Mucosa of rectum (tissue), 2 donors: ENCODE results near the gene NTHL1.

ENCODE experiments used
- H3K27ac ChIP-seq, 2 donors: one replicate each; pipeline ENCODE4 v1.7.0; 2013; ENCODE audit warnings: inconsistent platforms in 2 of 2, low read depth in 2 of 2, low read length in 2 of 2
- H3K27me3 ChIP-seq, 2 donors: one replicate each; pipeline ENCODE4 v1.7.0; 2013; ENCODE audit warnings: low read length in 2 of 2; ENCODE audit not compliant: control insufficient read depth in 2 of 2, insufficient read depth in 2 of 2
- H3K36me3 ChIP-seq, 2 donors: one replicate each; pipeline ENCODE4 v1.7.0; 2013; ENCODE audit warnings: low read length in 2 of 2; ENCODE audit not compliant: control insufficient read depth in 2 of 2, insufficient read depth in 2 of 2
- H3K4me1 ChIP-seq, 2 donors: one replicate each; pipeline ENCODE4 v1.7.0; 2013; ENCODE audit warnings: low read length in 2 of 2, mild to moderate bottlenecking in 1 of 2; ENCODE audit not compliant: control insufficient read depth in 2 of 2, insufficient read depth in 2 of 2
- H3K4me3 ChIP-seq, 2 donors: one replicate each; pipeline ENCODE4 v1.7.0; 2013; ENCODE audit warnings: low read length in 2 of 2
- H3K9ac ChIP-seq, 2 donors: one replicate each; pipeline ENCODE4 v1.7.0; 2013; ENCODE audit warnings: low read length in 2 of 2, low read depth in 1 of 2, mild to moderate bottlenecking in 1 of 2
- H3K9me3 ChIP-seq, 2 donors: one replicate each; pipeline ENCODE4 v1.7.0; 2013; ENCODE audit warnings: low read length in 2 of 2; ENCODE audit not compliant: control insufficient read depth in 2 of 2
- donor health status: healthy.
- donor health status: Normal muscosa, but diverticular disease.

The NTHL1 gene

DNA sequence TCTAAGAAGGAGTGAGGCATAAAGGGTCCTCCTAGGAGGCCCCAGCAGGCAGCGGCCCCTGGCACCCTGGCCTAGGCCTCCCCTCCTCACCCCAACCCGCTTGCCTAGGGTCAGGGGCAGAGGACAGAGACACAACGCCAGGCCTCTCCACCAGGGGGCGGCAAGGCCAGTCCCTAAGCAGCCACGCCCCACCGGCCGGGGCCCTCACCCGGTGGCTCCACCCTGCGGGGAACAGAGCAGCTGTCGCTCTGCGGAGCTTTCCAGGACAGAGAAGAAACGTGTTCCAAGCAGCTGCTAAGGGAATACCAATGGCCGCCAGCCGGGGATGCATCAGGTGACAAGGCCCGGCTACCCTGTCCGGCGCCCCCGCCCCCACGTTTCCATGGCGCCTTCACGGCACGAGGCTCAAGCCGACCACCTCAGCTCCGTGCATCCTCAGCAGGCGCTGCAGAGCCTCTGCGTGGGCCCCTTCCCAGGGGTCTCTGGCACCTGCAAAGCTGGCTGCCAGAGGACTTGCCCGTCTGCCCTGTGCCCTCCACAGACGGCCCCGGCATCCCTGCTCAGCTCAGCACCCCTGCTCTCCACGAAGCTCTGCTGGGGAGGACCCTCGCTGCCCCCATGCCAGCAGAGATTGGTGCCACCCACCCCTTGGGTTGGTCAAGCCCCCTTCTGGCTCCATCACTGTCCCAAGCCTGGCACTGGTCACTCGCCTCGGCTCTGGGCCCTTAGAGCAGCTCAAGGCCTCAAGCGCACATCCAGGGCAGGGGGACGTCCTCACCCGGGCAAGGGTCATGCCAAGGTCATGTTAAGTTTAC lies 43.6 kb downstream of the NTHL1 start:
- Histone ChIP-seq H3K4me1 (peaks cover 32 to 33% of the 10 kb centered on the region in 2 donors), H3K4me3 (peak overlapping the region; percentile 20 to 22), H3K9ac (peak overlapping the region in 1 of 2 donors; percentile 45), H3K36me3 (peaks cover 34 to 35% of the 10 kb centered on the region in 2 donors), H3K27ac (peak overlapping the region in 1 of 2 donors; percentile 71), H3K27me3 (no peaks in the 10 kb centered on the region), H3K9me3 (no peaks in the 10 kb centered on the region)

GRCh38 chr16:2003231-2003826 lies 44.3 kb downstream of the NTHL1 start:
- H3K9me3 ChIP-seq = no peaks in the 10 kb centered on the region
- peaks cover 37 to 39% of the 10 kb centered on the region in 2 donors for H3K36me3 ChIP-seq
- H3K4me3 ChIP-seq = no peak overlapping the region
- H3K27ac ChIP-seq = peak overlapping the region in 1 of 2 donors; percentile 71
- H3K4me1 ChIP-seq = peaks cover 25 to 26% of the 10 kb centered on the region in 2 donors
- no peaks in the 10 kb centered on the region for H3K27me3 ChIP-seq
- peak overlapping the region in 1 of 2 donors; percentile 45 for H3K9ac ChIP-seq

DNA sequence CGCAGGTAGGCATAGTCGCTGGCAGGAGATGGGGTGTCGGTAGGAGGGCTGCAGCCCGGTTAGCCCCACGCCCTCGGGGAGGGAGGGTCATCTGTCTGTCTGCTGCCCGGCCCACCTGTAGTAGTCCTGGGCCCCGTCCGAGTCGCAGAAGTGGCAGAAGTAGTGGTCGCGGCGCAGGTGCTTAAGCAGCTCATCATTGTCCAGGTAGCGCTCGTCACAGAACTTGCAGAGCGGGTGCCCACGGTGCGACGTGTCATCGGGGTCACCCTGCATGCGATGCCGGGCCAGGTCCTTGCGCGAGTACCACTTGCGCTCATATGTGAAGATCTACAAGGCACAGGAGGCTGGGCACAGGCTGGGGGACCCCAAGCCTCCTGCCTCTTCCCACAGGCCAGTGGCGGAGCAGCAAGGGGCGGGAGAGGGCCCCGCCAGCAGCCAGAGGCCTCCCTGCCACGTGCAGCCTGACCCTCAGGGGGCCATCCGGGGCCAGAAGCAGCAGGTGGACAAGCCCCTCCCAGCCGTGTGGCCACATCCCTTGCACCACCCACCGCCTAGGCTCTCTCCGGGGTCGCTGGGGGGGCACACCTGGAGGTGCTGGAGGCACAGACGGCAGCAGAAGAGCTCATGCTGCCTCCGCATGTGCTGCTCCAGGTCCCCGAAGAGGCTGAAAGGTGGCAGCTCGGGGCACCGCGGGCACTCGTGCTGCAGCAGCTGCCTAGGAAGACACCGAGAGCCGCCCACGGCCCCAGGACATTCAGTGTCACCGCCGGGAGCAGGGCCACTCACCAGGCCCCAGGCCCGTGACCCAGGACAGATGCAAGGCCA lies 45.0 kb downstream of the NTHL1 start:
- Histone ChIP-seq H3K27ac (no peak overlapping the region), H3K9ac (no peak overlapping the region), H3K36me3 (peaks cover 42 to 44% of the 10 kb centered on the region in 2 donors)

GRCh38 chr16:2001456-2002355 lies 45.9 kb downstream of the NTHL1 start:
- H3K4me1 ChIP-seq = peaks cover 11 to 19% of the 10 kb centered on the region in 2 donors
- no peak overlapping the region for H3K4me3 ChIP-seq
- H3K36me3 ChIP-seq = peaks cover 45 to 48% of the 10 kb centered on the region in 2 donors
- no peak overlapping the region for H3K9ac ChIP-seq
- no peaks in the 10 kb centered on the region for H3K9me3 ChIP-seq
- H3K27ac ChIP-seq = no peak overlapping the region
- H3K27me3 ChIP-seq = no peaks in the 10 kb centered on the region

More for the DNA sequence above, 45.0 kb downstream of the NTHL1 start:
- Histone ChIP-seq H3K27me3 (no peaks in the 10 kb centered on the region), H3K9me3 (no peaks in the 10 kb centered on the region), H3K4me1 (peaks cover 18 to 19% of the 10 kb centered on the region in 2 donors), H3K4me3 (no peak overlapping the region)

GRCh38 chr16:2001035-2001434 lies 46.6 kb downstream of the NTHL1 start:
- Histone ChIP-seq H3K4me1 (peaks cover 11 to 20% of the 10 kb centered on the region in 2 donors), H3K9ac (no peak overlapping the region), H3K9me3 (no peaks in the 10 kb centered on the region), H3K27me3 (no peaks in the 10 kb centered on the region), H3K36me3 (peaks cover 45 to 48% of the 10 kb centered on the region in 2 donors), H3K27ac (no peak overlapping the region), H3K4me3 (no peak overlapping the region)

DNA sequence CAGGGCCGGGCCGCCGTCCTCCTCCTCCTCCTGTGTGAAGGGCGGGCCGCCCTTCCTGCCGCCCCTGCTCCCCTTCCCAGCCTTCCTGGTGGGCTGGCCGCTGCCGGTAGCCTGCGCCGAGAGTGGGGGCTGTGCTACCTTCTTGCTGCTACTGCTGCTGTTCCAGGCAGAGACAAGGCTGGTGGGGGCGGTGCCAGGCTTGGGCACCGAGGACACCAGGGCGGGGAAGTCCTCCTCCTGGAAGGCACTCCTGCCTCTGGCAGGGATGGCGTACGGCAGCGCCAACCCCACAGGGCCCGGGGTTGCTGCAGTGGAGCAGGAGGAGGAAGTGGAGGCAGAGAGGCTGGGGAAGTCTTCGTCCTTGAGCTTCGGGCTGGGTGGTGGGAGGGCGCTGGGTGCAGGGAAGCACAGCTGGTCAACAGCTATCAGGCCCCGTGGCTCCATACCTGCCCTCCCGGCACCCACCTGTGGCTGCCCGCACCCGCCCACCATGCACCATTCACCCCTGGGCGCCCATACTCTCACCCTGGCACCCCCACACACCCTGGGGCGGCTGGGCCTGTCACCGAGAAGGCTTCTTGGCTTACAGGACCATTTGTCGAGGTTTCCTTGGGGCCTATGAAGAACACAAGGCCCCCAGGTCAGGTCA lies 47.6 kb downstream of the NTHL1 start:
- no peak overlapping the region for H3K27ac ChIP-seq
- peaks cover 11 to 20% of the 10 kb centered on the region in 2 donors for H3K4me1 ChIP-seq
- no peaks in the 10 kb centered on the region for H3K27me3 ChIP-seq
- no peaks in the 10 kb centered on the region for H3K9me3 ChIP-seq
- H3K36me3 ChIP-seq = peaks cover 45 to 48% of the 10 kb centered on the region in 2 donors
- no peak overlapping the region for H3K4me3 ChIP-seq
- H3K9ac ChIP-seq = no peak overlapping the region

GRCh38 chr16:1998852-1999801 lies 48.5 kb downstream of the NTHL1 start:
- no peak overlapping the region for H3K27ac ChIP-seq
- H3K4me1 ChIP-seq = peaks cover 7 to 12% of the 10 kb centered on the region in 2 donors
- peaks cover 45 to 48% of the 10 kb centered on the region in 2 donors for H3K36me3 ChIP-seq
- H3K9me3 ChIP-seq = no peaks in the 10 kb centered on the region
- H3K9ac ChIP-seq = no peak overlapping the region
- no peak overlapping the region for H3K4me3 ChIP-seq
- no peaks in the 10 kb centered on the region for H3K27me3 ChIP-seq

- H3K9me3 ChIP-seq = no peaks in the 10 kb centered on the region
- peak overlapping the region in 1 of 2 donors; percentile 52 for H3K27ac ChIP-seq
- H3K36me3 ChIP-seq = peaks cover 45 to 48% of the 10 kb centered on the region in 2 donors
- no peaks in the 10 kb centered on the region for H3K27me3 ChIP-seq
- H3K9ac ChIP-seq = no peak overlapping the region
- H3K4me3 ChIP-seq = no peak overlapping the region
- peaks cover under 1 to 7% of the 10 kb centered on the region in 2 donors for H3K4me1 ChIP-seq
Observed at GRCh38 chr16:1998360-1998835, 49.2 kb downstream of the NTHL1 start.
